Measurements from ENCODE around the gene STAB2. TPM values are rescaled to one million over a fixed set of nuclear protein-coding genes. Genes with fewer than 3 reads are reported as not detected.
A peak's percentile ranks its signal among the peaks of the same experiment; 100 is the strongest.

The STAB2 gene
- polyA plus RNA-seq, 10 donors, result 1.0 to 8.2 (median 5.1) TPM

DNA sequence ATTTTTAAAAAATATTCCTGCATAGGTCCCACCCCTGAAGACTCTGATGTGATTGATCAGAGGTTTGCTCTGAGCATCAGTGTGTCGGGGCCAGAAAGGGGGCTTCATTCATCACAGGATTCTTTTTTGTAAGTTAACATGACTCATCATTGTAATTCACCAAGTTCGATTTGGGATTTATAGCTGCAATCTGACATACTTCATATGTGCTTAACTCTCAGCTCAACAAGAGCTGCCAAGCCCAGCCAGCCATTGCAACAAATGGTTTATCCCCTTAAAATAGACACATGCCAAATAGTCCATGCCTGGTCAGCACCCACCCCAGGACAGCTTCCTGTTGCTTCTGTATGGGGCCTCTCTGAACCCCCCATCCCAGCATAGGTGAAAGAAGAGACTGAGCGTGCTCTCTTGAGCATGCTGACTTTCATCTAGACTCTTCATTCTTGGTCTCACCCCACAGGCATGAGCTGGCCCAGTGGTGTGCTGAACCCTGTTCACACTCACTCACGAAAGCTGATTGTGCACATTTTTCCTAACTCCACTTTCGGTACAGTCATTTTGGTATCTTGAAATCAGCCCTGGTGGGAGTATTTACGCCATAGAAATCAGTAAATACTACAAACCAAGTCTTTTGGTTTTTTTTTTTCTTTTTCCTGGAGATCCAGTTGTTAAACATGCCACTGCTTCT, 101.4 kb downstream of the STAB2 start:
- no peak for DNase-seq

DNA sequence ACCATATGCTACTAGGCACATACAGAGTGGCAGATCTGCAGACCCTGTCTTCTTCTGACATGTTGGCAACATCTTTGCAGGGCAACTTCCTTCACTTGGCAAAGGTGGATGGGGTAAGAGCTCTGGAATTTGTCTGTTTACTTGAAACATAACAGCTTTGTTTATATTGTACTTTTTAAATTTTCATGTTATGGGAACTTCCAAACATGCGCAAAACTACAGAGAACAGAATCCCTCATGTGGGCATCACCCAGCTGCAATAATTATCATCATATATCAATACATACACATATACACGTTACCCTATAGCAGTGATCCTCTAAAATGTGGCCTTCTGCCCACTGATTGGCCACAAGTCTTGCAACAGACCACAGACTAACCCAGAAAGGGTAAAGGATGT, 103.4 kb downstream of the STAB2 start:
- no peak for DNase-seq

DNA sequence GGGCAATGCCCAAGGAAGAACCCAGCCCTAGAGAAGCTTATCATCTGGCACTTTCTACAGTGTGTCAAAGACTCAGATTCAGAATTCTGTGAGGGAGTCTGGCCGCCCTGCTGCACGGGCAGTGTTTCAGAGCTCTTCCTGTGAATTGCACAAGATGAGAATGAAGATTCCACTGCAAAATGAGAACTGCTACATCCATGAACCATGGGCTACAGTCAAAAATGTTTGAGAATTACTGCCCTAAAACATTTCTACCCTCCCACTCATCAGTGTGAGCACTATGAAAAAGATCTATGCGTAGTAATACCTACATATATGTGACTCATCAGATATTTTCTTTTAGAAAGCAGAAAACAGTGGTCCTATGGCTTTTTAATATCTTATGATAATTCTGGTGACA, 104.0 kb downstream of the STAB2 start:
- no peak for DNase-seq

DNA sequence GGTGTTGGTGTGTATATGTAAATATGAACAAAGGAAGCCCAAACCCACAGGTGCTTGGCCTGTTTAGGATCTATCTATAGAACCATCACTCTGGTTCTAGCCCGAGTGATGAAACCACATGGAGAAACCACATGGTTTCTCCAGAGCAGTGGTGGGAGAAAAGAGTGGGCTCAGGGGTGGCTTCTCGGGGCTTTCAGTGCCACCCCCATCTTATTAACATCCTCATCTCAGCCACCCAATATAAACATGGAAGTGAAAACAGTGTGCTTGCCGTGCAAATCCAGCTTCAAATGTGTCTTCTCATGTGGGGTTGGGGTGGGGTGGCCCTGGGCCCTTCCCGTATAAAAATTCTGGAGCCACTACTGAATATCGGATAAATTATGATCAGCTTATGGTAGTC, 109.0 kb downstream of the STAB2 start:
- DNase-seq, result no peak

DNA sequence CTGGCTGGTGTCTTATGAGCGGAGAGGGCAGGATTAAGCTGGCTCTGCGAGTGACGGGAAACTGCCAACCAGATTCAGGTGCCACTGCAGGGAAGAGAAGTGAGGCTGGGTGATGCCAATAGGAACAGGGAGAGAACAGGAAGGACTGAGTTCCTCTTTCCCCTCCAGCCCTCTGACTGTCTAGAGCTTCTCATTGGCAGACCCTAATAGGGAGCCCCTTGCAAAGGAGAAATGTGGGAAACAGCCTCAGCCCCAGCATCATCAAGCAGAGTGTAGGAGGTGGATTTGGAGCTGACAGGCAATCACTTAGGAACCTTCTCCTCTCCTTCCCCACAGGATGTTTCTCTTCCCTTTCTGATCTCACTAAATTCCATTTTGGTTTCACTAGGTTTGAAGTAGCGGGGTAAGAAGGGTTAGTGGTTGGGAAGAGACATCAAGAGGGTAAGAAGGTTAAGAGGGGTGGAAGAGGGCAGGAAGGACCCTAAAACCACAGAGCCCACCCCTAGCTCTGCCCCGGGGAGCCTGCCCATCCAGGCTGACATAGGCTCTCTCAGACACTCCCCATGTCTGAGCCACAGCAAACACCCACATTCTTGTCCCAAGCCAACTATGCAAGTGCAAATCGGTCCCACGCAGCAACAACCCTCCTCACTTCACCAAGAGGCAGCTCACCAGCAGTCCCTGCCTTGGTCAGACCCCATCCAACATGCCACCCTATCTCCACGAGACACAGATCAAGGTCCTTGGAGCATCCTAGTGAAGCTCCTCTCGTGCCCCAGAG, 111.1 kb downstream of the STAB2 start:
- no peak for DNase-seq

DNA sequence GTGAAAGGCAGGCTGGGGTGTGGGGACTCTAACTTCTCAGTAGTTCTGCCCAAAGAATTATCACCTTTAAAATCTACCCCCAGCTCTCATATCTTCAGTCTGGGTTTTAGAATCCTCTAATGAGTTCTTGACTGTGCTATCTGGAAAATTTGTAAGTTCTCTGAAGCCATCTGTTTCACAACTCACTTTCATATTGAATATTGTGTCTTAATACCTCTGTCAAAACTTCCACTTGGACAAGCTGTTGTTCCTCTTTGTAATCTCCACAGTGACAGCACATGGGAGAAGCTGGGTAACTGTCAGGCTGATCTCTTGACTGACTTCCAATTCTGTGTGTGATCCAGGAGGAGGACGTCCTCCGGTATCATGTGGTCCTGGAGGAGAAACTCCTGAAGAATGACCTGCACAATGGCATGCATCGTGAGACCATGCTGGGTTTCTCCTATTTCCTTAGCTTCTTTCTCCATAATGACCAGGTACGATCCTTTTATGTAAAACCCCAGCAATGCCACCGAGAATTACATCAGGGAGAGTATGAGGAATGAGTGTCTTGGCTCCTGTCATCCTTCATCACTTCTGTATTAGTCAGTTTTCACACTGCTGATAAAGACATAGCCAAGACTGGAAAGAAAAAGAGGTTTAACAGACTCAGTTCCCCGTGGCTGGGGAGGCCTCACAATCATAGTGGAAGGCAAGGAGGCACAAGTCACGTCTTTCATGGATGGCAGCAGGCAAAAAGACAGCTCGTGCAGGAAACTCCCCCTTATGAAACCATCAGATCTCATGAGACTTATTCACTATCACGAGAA, 111.9 kb downstream of the STAB2 start:
- DNase-seq, result no peak

DNA sequence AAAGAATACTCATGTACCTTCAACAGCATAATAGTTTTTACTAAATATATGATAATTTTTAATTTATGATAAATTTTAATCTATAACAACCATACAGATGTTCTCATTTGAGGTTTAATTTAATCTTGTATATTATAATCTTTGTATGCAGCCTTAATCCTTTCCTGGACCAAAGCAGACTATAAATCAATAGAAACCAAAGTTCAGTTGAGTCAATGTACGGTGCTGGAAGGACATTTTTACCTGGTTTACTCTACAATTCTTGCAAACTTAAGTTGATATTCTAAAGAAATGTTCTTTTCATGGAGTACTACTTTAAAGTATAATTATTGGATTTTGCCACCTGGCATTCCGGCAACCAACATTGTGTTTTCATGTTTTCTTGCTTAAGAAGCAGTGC, 118.0 kb downstream of the STAB2 start:
- DNase-seq, result no peak

DNA sequence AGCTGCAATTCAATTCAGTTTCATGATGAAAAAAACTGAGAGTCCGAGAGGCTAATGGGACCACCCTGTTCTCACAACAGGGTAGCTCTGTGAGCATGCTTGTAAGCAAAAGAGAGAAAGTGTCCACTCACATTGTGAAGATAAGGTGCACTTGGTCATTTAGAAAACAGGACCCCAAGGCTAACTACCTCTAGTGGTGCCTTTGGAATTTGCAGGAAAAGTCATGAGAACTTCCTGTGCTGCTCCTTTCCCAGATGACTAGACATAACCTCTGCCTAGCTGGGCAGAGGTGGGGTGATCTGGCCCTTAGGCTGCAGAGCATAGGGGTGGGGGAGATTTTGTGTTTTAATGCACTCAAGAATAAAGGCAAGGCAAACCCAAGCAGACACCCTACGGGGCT, 118.9 kb downstream of the STAB2 start:
- DNase-seq, result no peak

DNA sequence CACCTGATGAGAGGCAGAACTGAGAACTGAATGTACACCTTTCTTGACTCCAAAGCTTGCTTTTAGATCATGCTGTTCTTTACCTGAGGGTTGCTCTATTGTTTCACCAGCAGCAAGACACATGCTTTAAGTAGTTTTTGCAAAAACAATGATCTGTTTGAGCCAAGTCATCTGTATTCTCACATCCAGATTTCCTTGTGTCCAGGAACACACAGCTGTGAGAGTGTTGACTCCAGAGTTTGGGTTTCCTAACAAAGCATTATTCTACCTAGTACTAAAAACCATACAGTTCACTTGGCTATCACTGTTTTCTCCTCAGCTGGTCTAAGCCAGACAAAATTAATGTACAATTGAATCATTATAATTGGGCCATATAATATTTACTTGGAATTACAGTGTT, 120.4 kb downstream of the STAB2 start:
- peak; percentile 21 to 56 (median 23) for DNase-seq

DNA sequence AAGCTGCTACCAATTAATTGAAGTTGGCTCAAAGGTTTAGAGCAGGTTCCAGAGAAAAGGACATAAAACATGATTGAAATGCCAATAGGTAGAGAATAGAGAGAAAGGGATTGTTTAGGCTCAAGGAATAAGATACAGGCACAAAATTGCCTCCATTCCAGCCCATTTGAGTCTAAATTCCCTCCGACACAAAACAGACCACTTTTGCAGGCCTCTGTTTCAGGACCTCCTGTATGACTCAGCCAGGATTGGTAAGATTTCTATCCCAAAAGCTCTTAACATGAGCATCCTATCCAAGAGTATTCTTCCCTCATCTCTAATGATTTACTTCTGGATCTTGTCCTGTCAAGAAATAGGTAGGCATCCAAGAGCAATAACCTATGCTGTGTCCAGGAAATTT, 123.5 kb downstream of the STAB2 start:
- no peak for DNase-seq

DNA sequence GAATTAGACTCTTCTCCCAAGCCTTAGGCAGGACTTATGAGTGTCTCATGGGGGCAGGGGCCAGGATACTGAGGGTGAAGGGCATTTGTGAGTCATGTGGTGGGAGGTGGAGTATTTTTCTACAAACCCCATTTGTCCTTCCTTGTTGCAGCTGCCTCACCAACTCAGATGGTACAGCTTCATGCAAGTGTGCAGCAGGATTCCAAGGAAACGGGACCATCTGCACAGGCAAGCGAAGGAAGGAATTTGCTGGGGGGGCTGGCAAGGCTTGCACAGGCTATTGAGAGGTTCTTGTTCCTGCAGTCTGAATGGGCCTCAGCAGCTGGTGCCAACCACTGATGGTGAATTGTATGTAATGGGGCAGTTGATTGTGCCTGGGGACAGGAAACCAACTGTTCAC, 125.1 kb downstream of the STAB2 start:
- DNase-seq, result peak in 1 of 3 donors; percentile 8

DNA sequence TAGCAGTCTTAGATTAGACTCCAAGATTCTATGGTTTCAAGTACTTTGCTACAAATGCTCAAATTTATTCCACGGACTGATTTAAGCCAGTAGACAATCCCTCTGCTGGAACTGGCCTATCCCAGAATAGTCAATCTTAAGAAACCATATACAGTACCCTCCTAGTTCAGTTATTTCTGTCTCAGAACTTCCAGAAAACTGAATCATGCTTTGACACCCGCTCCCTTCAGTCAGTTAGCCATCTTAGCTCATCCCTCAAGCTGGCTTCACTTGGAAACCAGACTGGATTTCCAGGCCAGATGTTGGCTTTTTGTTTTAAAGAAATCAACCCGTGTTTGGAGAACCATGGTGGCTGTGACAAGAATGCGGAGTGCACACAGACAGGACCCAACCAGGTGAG, 128.4 kb downstream of the STAB2 start:
- DNase-seq, result no peak

DNA sequence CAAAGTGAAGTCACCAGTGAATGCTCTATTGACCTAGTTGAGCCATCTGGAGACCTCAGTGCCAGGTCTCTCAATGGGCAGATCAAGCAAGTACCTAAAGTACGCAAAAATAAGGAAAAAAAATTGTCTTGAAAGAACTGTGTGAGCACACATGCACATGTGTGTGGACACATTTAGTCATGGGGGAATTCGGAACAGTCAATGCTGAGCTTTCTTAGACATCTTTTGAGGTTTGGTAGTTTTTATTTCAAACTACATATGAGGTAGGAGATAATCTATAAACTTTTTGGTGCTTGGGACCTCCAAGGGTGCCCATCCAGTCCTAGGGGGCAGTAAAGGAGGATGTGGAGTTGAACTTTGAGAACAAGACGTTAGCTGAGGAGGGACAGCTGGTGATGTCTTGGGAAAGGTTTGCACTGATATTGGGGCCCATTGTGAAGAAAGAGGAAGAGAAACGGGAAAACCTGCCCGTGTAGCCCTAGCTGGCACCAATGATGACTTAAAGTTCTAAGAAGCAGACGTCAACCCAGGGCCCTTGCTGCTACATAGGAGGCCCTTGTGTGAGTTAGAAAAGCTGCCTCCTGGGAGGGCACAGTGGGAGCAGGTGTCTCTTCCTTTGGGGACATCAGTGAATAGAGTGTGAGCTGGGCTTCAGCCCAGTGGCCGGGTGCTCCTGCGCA, 129.6 kb downstream of the STAB2 start:
- DNase-seq, result no peak

DNA sequence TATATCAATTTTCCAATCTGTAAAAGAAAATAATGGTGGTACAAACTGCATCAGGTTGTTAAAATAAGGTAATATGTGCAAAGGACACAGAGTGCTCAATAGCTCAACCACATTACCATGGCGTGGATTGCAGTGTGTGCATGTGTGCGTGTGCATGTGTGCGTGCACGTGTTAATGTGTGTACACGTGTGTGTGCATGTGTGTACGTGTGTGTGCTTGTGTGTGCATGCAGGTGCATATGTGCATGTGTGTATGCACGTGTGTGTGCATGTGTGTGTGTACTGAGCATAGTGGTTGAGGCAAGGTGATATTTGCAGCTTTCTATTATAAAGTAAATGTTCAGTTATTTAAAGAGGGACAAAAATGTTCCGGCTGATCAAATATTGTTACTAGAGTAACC, 138.3 kb downstream of the STAB2 start:
- DNase-seq, result no peak

DNA sequence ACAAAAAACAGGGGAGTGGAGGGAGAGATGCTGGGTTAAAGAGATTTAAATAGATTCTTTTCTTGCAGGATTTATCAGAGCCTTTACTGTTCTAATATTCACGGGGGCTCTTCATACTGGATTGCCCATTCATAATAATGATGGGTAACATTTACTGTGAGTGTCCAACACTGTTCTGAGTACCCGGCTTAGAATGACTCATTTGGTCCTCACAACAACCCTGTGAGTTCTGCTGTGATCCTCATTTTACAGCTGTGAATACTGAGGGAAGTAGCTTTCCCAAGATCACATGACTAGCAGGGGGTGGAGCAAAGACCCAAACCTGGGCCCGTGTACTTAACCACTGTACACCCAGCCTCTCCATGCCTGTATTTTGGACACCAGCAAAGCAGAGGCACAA, 140.6 kb downstream of the STAB2 start:
- no peak for DNase-seq

DNA sequence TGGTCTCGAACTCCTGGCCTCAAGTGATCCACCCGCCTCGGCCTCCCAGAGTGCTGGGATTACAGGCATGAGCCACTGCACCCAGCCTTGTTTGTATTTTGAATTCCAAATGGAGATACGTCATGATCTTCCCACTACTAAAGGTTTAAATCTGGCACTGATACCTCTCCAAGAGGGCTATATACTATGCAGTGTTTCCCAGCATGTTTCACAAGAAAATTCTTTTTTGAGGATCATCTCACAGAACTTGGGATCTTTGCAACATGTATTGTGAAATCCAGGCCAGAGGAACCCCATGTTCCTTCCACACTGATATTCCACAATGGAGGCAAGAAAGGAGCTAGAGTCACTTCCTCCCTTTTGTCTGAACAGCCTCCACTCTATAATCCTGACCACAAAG, 141.2 kb downstream of the STAB2 start:
- DNase-seq, result no peak

DNA sequence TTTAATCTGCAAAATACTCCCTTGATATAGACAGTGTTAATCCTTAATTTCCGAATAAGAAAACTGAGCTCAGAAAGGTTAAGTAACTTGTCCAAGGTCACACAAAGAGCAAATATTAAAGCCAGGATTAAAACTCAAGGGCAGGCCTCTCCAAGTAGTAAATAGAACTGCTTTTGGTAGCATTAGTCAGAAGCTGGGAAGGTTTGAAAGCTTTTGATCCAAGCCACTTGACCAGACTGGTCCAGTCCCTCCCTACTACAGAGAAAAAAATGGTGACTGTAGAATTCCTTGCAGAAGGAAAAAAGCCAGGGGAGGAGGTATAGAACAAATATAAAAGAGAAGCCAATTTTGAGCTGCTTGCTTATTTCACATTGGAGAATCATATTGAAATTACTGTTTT, 142.4 kb downstream of the STAB2 start:
- DNase-seq, result no peak

DNA sequence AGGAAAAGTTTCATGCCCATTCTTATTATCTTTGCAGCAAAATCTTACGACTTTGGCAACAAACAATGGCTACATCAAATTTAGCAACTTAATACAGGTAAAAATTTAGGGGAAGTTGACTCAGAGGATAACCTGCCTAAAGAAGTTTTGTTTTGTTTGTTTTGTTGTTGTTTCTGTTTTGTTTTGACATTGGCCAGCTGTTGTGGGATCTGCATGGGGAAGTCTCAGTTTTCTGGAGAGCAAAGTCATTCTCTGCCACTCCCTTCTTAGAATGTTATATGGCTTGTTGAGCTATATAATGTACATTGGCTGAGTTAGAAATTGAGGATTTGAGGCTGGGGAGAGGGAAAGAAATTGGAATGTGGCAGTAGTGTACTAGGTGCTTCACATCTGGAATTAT, 144.5 kb downstream of the STAB2 start:
- no peak for DNase-seq

DNA sequence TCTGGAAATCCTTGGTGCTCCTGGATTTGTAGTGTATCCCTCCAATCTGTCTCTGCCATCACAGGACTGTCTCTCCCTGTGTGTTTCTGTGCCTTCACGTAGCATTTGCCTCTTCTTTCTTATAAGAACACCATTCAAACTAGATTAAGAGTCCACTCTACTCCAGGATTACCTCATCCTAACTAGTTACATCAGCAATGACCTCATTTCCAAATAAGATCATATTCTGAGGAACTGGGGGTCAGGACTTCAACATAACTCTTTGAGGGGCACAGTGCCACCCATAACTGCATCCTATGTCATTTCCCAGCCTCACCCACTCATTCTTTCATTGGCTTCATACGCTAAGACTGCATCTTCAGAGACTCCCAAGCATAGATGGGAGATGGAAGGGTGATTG, 147.8 kb downstream of the STAB2 start:
- no peak for DNase-seq

DNA sequence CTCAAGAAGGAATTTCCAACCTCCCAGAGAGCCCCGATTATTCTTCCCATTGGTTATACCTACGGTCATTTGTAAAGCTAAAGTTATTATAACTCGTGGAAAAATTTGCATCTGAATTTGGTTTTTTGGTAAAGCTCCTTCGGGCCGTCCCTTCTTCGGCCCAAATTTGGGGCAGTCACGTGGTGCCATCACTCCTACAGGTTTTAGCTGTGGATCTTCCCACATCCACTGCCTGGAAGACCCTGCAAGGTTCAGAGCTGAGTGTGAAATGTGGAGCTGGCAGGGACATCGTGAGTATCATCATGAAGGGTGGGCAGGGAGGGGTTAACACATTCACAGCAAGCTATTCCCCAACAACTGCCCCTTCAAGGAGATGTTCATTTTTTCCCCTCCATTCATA, 148.2 kb downstream of the STAB2 start:
- no peak for DNase-seq

DNA sequence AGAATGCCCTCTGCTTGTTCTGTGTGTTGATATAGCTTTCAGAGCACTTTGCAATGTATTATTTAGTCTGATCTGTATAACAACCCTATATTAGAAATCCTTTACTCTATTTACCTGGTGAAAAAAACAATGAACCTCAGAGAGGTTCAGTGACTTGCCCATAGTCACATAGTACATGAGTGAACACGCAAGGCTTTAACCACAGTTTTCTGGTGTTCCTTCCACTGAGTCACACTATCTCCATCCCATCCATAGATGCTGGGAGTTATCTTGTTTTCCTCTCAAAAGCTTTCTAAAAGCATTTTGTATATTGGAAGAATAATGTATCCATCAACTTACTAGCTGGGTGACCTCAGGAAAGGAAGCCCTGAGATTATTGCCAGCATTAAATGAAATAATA, 149.5 kb downstream of the STAB2 start:
- no peak for DNase-seq

DNA sequence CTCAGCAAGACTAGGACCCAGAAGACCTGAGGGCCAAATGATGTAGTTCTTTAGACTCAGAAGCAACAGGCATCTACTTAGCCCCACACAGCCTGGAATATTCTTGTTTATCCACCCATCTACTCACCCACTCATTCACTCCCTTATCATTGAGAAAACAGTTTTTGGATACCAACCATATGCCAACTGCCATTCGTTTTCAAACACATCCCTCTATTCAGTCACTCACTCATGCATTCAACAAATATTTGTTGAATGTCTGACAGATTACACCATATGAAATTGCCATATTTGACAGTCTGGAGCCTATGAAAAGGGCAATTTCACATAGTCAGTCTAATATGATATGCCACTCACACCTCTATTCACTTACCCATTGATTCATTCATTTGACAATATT, 150.8 kb downstream of the STAB2 start:
- DNase-seq, result no peak
